HG02885 (cell line): ENCODE measurements around the gene GAGE12G.
"Not testable (repeated sequence)": the region's sequence is repeated elsewhere in the genome, so short reads cannot be mapped to it uniquely, and the experiment has no call there.

Experiments used
- ATAC-seq: cut with Tn5 transposase; IDR thresholded peaks from one replicate; pipeline ENCODE4 v1.9.1; 2021; ENCODE audit warnings: mild to moderate bottlenecking; ENCODE audit not compliant: unreplicated experiment, poor library complexity

The GAGE12G gene

GRCh38 chrX:49570100-49570499, at the start of gene GAGE12G:
Gene GAGE12G, plus strand, starts transcription at chrX:49570400. Its CDS starts 1,155 bp downstream, at chrX:49571555.
- ATAC-seq = not testable (repeated sequence)

- ATAC-seq = not testable (repeated sequence)
Observed at GRCh38 chrX:49531877-49532276, 38.3 kb upstream of the GAGE12G start, which contains the start of gene GAGE12C. Gene GAGE12C, plus strand, starts transcription at chrX:49532177. Its CDS starts 1,155 bp downstream, at chrX:49533332.

GRCh38 chrX:49541433-49541832, 28.8 kb upstream of the GAGE12G start, which contains the start of gene GAGE12D:
Gene GAGE12D, plus strand, starts transcription at chrX:49541733. Its CDS starts 1,155 bp downstream, at chrX:49542888.
- not testable (repeated sequence) for ATAC-seq

GRCh38 chrX:49550989-49551388, 19.2 kb upstream of the GAGE12G start, which contains the start of gene GAGE12E:
Gene GAGE12E, plus strand, starts transcription at chrX:49551289. Its CDS starts 1,155 bp downstream, at chrX:49552444.
- not testable (repeated sequence) for ATAC-seq

GRCh38 chrX:49560542-49560941, 9.7 kb upstream of the GAGE12G start, which contains the start of gene GAGE12F:
Gene GAGE12F, plus strand, starts transcription at chrX:49560842. Its CDS starts 1,155 bp downstream, at chrX:49561997.
- ATAC-seq = not testable (repeated sequence)

- not testable (repeated sequence) for ATAC-seq
Observed at GRCh38 chrX:49568728-49569127, 1.5 kb upstream of the GAGE12G start.

- ATAC-seq = not testable (repeated sequence)
Observed at GRCh38 chrX:49569152-49569551, 1.0 kb upstream of the GAGE12G start.

- not testable (repeated sequence) for ATAC-seq
Observed at GRCh38 chrX:49579649-49580048, 9.4 kb downstream of the GAGE12G start, which contains the start of gene GAGE12H. Gene GAGE12H, plus strand, starts transcription at chrX:49579949. Its CDS starts 1,155 bp downstream, at chrX:49581104.

- not testable (repeated sequence) for ATAC-seq
Observed at GRCh38 chrX:49589196-49589595, 19.0 kb downstream of the GAGE12G start, which contains the start of gene GAGE2A. Gene GAGE2A, plus strand, starts transcription at chrX:49589496. Its CDS starts 1,155 bp downstream, at chrX:49590651.

GRCh38 chrX:49589769-49590478, 19.7 kb downstream of the GAGE12G start:
- not testable (repeated sequence) for ATAC-seq

GRCh38 chrX:49590488-49590887, 20.3 kb downstream of the GAGE12G start:
- ATAC-seq = not testable (repeated sequence)

- not testable (repeated sequence) for ATAC-seq
Observed at GRCh38 chrX:49598720-49599119, 28.5 kb downstream of the GAGE12G start, which contains the start of gene GAGE1. Gene GAGE1, plus strand, starts transcription at chrX:49599020. Its CDS starts 1,155 bp downstream, at chrX:49600175.

GRCh38 chrX:49610718-49611310, 40.6 kb downstream of the GAGE12G start:
- no peak for ATAC-seq

GRCh38 chrX:49618574-49618973, 48.4 kb downstream of the GAGE12G start:
- ATAC-seq = no peak
